ENCODE data around the gene TMC8. TPM values are rescaled to one million over a fixed set of nuclear protein-coding genes. Genes with fewer than 3 reads are reported as not detected.

The TMC8 gene
- total RNA-seq, 6 experiments from 2014 or later = not detected

DNA sequence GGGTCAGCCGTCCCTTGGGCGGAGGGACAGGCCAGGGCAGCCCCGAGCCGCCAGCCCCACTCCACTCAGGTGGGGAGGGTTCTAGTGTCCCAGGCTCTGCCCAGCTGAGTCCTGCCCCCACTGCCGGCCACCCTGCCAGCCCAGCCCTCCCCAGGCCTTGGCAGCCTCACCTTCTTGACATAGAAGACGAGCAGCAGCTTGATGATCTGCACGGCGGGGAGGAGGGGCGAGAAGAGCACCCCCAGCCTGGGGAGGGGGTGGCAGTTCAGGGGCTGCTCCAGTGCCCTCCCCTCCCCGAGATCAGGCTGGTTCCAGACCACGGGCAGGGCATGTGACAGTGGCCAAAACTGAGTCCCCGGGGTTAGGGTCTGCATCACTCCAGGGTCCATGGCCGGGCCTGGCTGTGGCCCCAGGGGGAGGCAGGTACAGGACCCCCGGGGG lies 11.8 kb upstream of the TMC8 start:
- Mint-ChIP-seq H3K36me3 (ENCODE audit: low read depth) (no peaks in the 10 kb centered on the region), H3K27ac (no peak overlapping the region), H3K9me3 (no peaks in the 10 kb centered on the region), H3K4me1 (ENCODE audit: low read depth) (no peaks in the 10 kb centered on the region), H3K27me3 (ENCODE audit: insufficient read depth) (peaks cover 9% of the 10 kb centered on the region), H3K4me3 (no peak overlapping the region)
- no peak for DNase-seq
- TF ChIP-seq, protein P1, sequence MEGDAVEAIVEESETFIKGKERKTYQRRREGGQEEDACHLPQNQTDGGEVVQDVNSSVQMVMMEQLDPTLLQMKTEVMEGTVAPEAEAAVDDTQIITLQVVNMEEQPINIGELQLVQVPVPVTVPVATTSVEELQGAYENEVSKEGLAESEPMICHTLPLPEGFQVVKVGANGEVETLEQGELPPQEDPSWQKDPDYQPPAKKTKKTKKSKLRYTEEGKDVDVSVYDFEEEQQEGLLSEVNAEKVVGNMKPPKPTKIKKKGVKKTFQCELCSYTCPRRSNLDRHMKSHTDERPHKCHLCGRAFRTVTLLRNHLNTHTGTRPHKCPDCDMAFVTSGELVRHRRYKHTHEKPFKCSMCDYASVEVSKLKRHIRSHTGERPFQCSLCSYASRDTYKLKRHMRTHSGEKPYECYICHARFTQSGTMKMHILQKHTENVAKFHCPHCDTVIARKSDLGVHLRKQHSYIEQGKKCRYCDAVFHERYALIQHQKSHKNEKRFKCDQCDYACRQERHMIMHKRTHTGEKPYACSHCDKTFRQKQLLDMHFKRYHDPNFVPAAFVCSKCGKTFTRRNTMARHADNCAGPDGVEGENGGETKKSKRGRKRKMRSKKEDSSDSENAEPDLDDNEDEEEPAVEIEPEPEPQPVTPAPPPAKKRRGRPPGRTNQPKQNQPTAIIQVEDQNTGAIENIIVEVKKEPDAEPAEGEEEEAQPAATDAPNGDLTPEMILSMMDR (IDR thresholded peaks at IDR 0.05) = no peak

DNA sequence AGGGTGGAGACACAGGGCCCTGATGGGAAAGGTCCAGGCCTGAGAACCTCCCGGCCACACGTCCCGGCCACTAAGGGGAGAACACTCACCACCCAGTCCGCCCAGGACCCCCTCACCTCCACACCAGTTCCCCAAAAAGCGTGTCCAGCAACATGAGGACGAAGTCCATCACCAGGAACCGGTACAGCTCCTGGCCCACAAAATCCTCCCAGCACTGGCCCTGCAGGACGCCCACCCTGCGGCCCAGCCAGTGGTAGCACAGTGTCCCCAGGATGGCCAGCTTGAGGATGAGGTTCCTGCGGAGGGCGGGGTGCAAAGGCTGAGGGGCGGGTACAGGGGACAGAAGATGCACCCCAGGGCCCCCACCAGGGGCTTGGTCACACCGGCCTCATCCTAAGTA lies 10.0 kb upstream of the TMC8 start:
- H3K4me3 Mint-ChIP-seq = no peak overlapping the region

DNA sequence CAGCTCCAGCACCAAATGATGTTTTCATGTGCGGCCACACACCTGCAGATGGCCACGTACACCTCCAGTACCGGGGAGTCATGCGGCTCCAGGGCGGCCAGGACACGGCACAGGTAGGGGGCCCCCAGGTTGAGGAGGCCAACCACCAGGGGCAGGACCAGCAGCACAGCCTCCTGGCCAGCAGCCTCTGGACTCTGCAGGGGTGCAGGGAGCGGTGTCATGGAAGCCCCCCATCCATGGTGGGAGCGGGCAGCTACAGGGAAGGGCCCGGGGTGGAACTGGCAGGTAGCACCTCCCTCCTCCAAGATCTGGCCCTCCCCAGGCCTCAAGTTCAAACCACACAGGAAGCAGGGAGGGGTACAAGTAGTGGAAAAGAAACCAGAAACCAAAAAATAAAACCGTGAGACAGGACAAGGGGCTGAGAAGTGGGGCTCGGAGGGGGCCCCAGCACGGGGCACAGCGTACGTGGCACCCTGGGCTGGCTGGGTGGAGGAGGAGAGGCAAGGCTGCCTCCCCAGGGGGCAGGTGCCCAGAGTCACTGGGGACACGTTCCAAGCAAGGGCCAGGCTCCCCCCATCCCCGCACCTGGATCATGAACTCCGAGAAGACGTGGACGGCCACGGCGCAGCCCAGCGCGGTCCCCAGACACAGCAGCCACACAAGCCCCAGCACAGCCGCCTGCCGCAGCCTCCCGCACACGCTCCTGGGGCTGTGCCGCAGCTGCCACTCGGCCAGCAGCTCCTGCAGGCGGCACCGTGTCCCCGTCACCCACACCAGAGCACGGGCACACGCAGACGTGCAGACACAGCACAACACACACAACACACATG lies 9.4 kb upstream of the TMC8 start:
- DNase-seq = no peak
- Mint-ChIP-seq H3K9me3 (no peaks in the 10 kb centered on the region), H3K27me3 (ENCODE audit: insufficient read depth) (peaks cover 6% of the 10 kb centered on the region), H3K4me1 (ENCODE audit: low read depth) (no peaks in the 10 kb centered on the region), H3K27ac (no peak overlapping the region), H3K36me3 (ENCODE audit: low read depth) (no peaks in the 10 kb centered on the region), H3K4me3 (no peak overlapping the region)
- TF ChIP-seq, protein P1 (IDR thresholded peaks at IDR 0.05) = no peak

More for the DNA sequence above, 10.0 kb upstream of the TMC8 start:
- DNase-seq = no peak
- Mint-ChIP-seq H3K27me3 (ENCODE audit: insufficient read depth) (peaks cover 6% of the 10 kb centered on the region), H3K4me1 (ENCODE audit: low read depth) (no peaks in the 10 kb centered on the region), H3K36me3 (ENCODE audit: low read depth) (no peaks in the 10 kb centered on the region), H3K9me3 (no peaks in the 10 kb centered on the region), H3K27ac (no peak overlapping the region)
- TF ChIP-seq, protein P1 (IDR thresholded peaks at IDR 0.05) = no peak

DNA sequence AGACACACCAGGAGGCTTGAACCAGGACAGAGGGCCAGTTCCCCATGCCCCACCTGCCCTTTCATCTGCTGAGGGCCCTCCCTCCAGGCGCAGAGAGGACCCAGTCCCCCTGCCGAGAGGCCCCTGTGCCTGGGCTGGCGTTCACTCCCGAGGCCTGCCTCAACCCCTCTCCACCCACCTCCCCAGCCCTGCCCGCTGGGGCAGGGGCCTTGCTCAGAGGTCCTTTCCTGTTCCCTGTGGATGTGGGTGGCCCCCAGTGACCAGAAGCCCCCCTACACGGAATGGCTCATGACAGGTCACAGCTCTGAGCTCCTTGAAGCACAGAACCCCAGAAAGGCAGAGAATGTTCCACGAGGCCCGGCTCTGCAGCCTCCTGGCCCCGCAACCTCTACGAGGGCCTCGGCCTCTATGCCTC lies 8.8 kb upstream of the TMC8 start:
- H3K27me3 Mint-ChIP-seq (ENCODE audit: insufficient read depth) = peaks cover 6% of the 10 kb centered on the region
- no peaks in the 10 kb centered on the region for H3K9me3 Mint-ChIP-seq
- no peaks in the 10 kb centered on the region for H3K36me3 Mint-ChIP-seq (ENCODE audit: low read depth)
- no peak for DNase-seq
- no peak overlapping the region for H3K4me3 Mint-ChIP-seq
- H3K4me1 Mint-ChIP-seq (ENCODE audit: low read depth) = no peaks in the 10 kb centered on the region
- TF ChIP-seq, protein P1 (IDR thresholded peaks at IDR 0.05) = no peak
- H3K27ac Mint-ChIP-seq = no peak overlapping the region

DNA sequence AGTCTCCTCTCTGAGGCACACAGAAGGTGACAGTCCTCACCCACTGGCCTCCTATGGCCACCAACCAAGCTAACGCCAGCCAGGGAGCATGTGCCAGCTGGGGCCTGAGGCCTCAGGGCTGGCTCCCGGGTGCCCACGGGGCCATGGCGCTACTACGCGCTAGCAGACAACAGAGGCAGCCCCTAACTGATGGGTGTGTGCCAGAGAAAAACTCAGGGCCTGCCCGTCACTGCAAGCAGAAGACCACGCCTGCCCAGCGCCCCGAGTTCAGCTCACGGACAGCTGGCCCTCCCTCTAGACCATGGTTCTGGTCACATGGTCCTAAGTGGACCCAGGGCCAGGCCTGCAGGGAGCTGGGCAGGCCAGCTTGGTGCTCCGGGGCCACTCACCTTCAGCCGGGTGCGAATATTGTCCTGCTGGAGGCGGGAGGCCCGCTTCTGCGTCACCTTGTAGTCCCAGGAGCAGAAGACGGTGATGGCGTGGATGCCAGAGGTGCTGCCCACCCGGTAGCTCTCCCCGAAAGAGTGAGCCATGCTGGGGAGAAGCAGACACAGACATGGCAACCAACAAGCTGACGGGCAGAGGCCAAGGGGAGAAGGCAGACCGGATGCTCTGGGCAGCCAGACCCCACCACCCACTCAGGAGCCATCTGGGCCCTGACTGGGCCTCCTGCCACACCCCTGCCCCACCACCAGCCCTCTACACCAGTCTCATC lies 8.2 kb upstream of the TMC8 start:
- TF ChIP-seq, protein P1 (IDR thresholded peaks at IDR 0.05) = no peak
- Mint-ChIP-seq H3K27ac (no peak overlapping the region), H3K27me3 (ENCODE audit: insufficient read depth) (peaks cover 6% of the 10 kb centered on the region), H3K36me3 (ENCODE audit: low read depth) (no peaks in the 10 kb centered on the region), H3K9me3 (no peaks in the 10 kb centered on the region), H3K4me3 (no peak overlapping the region), H3K4me1 (ENCODE audit: low read depth) (no peaks in the 10 kb centered on the region)
- no peak for DNase-seq

Data from HFFc6 (cell line).